ENCODE measurements around the gene FHIT.

GRCh38 chr3:59809016-59809415 is 1442.2 kb downstream of the FHIT start:
- no peak for TF ChIP-seq EZH2 (IDR thresholded peaks at IDR 0.05; ENCODE audit: insufficient read depth, poor library complexity, severe bottlenecking)
- TF ChIP-seq EZH2phosphoT487 (IDR thresholded peaks at IDR 0.05; ENCODE audit: insufficient read depth, low read depth) = no peak

All from GM23248 (cell line).